IMR-90 (cell line): Measurements from ENCODE around the gene TIE1.

ENCODE experiments used
- CHD1 ChIP-seq: IDR thresholded peaks from 2 replicates; pipeline ENCODE4 v1.6.1; 2012; ENCODE audit warnings: low read depth, low read length, improper control_type of control experiment
- CTCF ChIP-seq: conservative IDR thresholded peaks from 2 replicates; pipeline ENCODE4 v1.5.1; 2012; ENCODE audit warnings: mild to moderate bottlenecking, low read depth, low read length, improper control_type of control experiment
- ELK1 ChIP-seq: fragments of 150-350 bp; IDR thresholded peaks from 2 replicates; pipeline ENCODE4 v1.6.1; 2016; ENCODE audit warnings: low read depth, mild to moderate bottlenecking, low read length, moderate library complexity, borderline replicate concordance
- MAZ ChIP-seq: IDR thresholded peaks from 2 replicates; pipeline ENCODE4 v1.6.1; 2012; ENCODE audit warnings: low read depth, mild to moderate bottlenecking, low read length, improper control_type of control experiment, moderate library complexity, borderline replicate concordance
- MXI1 ChIP-seq: IDR thresholded peaks from 2 replicates; pipeline ENCODE4 v1.6.1; 2012; ENCODE audit warnings: low read depth, mild to moderate bottlenecking, low read length, moderate library complexity, borderline replicate concordance
- POLR2A ChIP-seq: IDR thresholded peaks from 2 replicates; pipeline ENCODE4 v1.6.1; 2012; ENCODE audit warnings: mild to moderate bottlenecking, low read depth, low read length

- TF ChIP-seq CTCF (no peak), MAZ (peak; percentile 81; the same call in 1 of the 2 replicates), MXI1 (no peak), POLR2A (no peak), CHD1 (no peak), ELK1 (no peak)
Measured at GRCh38 chr1:43329995-43330751, 29.4 kb downstream of the TIE1 start.
